HPDE6-E6E7 (cell line): ENCODE measurements around the gene PINLYP.

Experiments
- DNase-seq: peaks from one replicate; pipeline ENCODE4 v3.0.0; 2011; ENCODE audit warnings: missing footprints; ENCODE audit errors: extremely low spot score

PINLYP gene

GRCh38 chr19:43628646-43629326 is 53.2 kb downstream of the PINLYP start:
- DNase-seq = no peak

- no peak for DNase-seq
These were observed 55.9 kb downstream of the PINLYP start for GRCh38 chr19:43631491-43631890.
